NOMO-1 treated with dmso at 0.1 percent for 144 hours (cell line): Measurements from ENCODE around the gene NEK4.

ENCODE experiments used
- DNase-seq: peaks from one replicate; lab custom pipeline; 2025; ENCODE audit not compliant: unreplicated experiment; lab: John Stamatoyannopoulos, UW

Gene NEK4

DNA sequence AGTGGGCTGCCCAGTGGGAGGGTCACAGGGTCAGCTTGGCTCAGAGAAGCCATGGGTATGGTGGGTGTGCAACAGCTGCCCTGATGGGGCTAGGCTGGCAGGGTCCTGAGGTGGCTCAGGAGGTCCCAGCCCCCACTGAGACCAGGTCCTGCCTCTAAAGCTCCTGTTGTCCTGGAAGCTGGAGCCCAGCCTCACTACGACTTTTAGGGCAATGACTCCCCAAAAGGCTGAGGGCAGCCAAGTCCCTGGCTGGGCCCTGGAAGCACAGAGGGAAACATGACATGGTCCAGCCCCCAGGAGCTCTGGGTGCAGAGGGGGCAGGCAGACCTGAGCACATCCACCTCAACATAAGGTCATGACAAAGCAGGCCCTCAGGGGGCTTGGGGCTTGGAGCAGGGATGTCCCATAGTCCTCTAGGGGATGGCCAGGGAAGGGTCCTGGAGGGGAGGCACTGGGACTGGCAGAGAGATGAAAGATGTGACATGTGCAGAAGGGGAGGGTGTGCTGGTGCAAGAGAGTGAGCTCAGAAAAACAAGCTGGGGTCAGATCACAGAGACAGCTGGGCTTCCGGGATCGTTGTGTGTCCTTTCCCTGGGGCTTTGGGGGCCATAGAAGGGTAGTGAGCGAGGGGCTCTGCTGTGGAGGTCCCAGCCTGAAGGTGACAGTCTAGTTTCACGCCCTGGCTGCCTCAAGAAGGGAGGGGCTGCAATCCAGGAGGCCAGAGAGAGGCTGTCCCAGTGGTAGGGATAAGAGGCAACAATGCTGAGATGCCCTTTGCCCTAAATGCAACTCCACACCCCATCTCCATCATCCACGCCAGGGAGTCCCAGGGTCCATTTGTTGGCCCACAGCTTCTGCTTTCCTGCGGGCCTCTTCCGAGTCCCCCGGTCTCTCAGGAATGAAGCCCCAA lies 23.2 kb upstream of the NEK4 start:
- DNase-seq, result no peak

DNA sequence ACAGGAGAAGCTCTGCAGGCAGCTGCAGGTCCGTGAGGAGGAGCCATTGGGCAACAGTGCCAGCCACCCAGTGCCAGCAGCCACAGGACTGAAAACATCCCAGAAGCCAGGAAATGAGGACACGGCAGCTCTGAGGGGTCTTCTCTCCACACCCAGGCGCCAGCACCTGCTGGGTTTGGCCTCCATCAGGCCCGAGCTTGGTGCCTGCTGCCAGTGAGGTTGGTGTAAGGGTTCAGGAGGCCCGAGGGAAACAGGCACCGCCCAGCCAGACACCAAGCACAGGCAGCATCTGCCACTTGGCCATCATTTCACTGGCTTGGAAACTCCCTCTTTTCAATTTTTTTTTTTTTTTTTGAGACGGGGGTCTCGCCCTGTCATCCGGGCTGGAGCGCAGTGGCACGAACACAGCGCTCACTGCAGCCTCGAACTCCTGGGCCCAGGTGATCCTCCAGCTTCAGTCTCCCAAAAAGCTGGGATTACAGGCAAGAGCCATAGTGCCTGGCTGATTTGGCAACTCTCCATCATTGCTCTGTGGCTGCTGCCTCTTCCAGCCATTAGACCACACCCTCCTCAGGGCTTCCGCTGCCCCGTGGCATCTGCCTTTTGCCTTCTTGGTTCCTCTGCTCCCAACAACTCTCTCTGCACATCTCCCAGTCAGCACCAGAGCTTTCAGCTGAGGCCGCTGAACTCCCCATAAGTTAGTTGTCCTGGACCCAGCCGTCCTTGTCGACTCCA lies 22.4 kb upstream of the NEK4 start:
- no peak for DNase-seq

DNA sequence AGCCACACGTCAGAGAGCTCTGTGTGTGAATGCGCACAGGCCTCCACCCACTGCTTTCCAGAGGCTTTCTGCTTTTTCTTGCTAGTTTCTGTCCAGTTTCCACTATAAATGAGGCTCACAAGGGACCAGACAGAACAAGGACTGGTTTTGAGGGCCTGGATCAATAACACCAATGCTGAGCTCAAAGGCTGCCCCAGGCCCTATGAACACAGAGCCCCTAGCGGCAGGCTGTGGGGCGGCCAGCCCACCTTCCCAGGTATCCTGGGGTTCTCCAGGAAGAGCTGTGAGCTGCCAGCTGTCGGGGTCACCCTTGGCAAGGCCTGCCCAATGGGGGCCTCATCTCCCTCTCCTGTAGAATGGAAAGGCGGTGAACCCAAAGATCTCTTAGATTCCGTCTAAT lies 21.7 kb upstream of the NEK4 start:
- DNase-seq, result no peak

DNA sequence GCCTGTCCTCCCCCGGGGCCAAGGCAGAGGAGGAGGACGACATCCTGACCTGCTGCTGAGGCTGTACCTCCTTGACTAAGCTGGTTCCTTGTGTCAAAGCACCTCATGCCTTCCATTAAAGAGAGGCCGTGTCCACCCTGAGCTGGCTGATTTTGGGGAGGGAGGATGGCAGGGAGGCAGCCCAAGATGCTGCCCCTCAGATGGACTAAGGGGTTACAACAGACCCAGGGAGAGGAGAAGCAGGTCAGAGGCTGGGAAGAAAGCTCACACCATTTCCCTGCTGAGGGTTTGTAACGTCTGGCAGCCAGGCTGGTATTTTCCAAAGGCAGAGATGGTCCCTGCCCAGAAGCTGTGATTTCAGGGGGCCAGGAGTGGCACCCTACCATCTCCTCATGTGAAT lies 21.2 kb upstream of the NEK4 start:
- DNase-seq, result no peak

DNA sequence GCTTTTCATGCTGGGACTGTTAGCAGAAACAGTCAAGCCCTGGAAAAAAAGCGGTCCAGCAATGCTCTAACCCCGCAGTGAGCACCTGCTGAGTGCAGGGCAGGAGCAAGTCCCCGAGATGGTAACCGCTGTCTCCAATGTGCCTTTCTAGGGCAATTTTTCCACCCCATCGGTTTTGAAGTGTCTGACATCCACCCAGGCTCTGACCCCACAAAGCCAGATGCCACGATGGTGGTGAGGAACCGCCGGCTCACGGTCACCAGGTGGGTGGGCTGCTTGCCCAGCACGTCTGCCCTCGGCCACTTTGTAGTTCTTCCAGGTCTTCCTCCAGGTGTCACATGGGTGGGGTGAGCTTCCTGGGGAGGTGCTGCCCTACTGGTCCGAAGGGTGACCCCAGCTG lies 20.6 kb upstream of the NEK4 start:
- DNase-seq, result no peak

DNA sequence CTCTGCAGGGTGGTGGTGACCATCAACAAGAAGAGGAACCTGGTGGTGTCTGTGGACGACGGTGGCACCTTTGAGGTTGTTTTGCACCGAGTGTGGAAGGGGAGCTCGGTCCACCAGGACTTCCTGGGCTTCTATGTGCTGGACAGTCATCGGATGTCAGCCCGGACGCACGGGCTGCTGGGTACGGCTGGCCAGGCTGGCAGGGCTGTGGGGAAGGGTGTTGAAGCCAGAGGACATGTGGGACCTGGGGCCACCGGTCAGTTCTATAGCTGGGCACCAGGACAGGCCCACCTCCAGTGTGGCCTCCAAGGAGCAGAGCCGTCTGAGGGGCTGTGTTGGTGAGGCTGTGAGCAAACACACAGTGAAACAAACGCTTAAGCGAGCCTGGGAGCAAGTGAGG lies 20.0 kb upstream of the NEK4 start:
- no peak for DNase-seq

DNA sequence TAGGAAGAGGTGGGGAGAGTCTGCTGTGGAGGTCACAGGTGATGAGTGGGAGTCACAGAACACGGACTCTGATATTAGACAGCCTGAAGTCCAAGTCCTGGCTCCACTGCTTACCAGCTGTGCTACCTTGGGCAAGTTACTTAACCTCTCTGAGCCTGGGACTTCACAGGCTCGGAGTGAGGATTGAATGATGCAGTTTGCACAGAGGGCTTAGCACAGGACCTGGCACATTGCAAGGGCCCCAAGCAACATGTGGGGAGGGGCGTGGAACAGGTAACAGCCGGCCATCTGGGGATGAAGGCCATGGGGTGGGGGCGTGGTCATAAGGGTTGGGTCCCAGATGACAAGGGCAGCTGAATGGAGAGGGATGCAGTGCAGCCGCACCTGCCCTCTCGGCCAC lies 19.6 kb upstream of the NEK4 start:
- DNase-seq, result no peak

DNA sequence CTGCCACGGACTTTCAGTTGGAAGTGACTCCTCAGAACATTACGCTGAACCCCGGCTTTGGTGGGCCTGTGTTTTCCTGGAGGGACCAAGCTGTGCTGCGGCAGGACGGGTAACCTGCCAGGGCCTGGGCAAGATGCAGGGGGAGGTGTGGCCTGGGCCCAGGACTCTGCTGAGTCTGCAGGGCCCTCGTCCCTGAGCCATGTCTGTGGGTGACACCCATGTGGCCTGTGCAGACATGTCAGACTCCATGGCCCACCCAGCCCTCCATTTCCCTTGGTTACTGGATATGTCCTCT lies 19.0 kb upstream of the NEK4 start:
- DNase-seq, result no peak

DNA sequence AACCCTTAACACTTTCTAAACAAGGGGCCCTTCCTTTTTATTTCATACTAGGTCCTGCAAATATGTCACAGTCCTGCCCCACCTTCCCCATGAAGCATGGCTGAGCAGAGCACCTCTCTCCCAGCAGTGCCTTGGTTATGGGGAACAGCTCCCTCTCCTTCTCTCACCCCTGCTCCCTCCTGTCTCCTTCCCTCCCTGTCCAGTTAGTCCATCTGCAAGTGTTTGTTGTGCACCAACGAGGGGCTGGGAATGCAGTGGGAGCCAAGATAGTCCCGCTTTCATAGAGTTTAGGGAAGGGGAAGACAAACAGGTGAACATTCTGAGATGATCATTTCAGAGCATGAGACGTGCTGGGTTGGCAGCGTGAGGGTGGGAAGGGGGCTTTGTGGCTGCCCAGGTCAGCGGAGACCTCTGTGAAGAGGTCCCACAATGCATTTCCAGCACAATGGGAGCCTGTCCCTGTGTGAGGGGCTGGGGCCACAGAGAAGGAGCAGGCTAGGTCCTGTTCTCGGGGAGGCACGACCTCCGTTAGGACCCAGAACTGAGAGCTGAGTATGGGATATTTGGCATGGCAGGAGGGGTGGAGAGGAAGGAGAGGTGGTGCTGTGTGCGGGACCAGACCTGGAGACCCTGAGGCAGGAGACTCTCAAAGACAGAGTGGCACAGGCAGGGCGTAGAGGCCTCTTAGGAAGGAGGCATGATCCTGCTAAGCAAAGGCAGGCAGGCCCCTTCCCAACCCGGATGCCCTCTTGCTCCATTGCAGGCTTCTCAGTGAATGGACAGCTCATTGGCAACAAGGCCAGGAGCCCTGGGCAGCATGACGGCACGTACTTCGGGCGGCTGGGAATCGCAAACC lies 18.4 kb upstream of the NEK4 start:
- DNase-seq, result no peak

DNA sequence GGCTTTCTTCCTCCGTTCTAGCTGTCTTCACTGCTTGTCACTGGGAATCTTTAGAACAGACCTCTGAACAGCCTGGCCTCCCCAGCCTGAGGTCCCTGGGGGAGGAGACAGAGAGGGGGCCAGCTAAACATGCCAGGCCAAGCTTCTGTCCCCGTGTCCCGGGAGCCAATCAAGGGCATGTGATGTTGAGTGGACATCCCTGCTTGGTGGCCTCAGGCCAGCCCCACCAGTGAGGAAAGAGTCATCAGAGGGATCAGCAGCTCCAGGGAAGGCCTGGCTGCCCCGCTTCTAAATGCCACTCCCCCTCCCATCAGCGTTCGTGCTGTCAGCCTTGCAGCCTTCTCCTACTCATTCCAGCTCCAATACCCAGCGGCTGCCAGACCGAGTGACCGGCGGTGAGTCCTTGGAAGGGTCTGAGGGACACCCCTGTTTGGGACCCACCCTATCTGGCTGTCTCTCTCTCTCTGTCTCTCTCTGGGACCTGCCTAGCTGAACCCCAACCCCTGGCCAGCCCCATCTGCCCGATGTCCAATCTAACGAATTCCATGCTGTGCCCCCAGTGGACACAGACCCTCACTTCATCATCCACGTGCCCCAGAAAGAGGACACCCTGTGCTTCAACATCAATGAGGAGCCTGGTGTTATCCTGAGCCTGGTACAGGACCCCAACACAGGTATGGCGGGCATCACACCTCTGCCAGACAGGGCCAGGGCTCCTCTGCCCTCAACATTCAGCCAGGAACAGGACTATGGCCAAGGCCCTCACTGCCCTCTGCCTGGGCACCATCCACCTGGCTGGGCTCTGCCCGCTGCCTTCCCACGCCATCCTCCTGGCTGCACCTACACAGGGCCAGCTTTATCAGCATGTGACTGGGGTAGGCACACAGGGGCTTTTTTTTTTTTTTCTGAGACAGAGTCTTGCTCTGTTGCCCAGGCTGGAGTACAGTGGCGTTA lies 17.2 kb upstream of the NEK4 start:
- DNase-seq, result no peak

DNA sequence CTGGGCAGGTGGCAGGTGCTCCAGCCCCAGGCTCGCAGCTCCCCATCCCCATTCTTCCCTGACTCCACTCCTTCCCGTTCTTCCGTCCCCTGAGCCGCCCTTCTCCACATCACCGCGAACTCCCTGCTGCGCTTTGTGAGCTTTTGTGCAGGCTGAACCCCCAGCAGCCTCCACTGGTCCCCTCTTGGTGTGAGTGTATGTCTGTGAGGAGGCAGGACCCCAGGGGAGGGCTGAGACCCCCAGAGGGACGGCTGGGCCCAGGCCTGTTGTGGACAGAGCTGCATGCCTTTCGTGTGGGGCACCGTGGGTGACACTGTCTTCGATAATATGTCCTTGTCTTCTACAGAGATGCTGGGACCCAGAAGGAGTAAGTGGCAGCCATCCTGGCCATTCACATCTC lies 16.5 kb upstream of the NEK4 start:
- DNase-seq, result no peak

DNA sequence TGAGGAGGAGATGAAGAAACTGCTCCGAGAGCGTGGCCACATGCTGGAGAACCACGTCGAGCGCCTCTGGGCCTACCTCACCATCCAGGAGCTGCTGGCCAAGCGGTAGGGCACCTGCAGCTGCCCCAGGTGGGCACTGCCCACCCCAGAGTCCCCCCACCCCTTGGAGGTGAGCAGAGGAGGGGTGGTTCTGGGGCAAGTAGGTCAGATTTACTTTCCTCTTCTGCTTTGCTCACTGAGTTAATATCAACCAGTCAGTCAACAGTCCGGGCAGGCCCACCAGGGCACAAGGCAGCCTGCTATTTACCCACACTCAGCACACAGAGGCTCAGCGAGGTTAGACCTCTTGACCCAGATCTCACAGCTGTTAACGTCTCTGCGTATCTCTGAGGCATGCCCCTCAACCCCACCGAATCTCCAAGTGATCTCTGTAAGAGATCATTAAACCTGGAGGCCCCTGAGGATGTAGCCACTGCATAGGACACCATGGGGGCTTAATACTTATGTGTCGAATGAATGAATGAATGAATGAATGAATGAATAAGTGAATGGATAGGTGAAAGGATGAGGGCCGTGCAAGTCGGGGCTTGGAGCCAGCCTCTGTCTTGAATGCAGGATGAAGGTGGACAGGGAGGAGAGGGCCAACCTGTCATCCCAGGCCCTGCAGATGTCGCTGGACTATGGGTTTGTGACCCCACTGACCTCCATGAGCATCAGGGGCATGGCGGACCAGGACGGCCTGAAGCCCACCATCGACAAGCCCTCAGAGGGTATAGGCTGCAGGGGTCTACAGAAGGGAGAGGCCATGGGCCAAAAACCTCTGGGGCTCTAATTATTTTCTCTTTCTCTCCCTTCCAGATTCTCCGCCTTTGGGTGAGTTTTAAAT lies 15.8 kb upstream of the NEK4 start:
- no peak for DNase-seq

DNA sequence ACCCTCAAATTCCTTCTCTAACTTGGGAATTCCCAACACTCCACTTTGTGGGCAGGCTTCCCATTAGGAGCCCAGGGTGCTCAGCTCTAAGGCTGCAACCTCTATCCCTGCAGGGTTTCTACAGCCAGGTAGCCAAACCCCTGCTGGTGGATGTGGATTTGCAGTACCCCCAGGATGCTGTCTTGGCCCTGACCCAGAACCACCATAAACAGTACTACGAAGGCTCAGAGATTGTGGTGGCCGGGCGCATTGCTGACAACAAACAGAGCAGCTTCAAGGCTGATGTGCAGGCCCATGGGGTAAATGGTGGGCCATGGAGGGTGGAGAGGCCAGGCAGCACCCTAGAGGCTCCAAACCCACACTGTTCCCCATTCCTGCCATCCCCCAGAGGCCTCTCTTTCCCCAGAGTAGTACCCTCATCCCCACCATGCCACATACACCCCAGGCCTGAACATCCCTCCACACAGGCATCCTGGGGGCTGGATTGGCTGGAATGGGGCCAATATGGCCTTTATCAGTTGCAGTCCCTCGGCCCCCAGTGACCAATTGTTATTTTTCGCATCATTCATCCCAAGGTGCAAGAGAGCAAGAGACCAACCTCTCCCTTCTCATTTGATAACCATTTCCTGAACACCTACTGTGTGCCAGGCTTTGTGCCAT lies 14.3 kb upstream of the NEK4 start:
- no peak for DNase-seq

DNA sequence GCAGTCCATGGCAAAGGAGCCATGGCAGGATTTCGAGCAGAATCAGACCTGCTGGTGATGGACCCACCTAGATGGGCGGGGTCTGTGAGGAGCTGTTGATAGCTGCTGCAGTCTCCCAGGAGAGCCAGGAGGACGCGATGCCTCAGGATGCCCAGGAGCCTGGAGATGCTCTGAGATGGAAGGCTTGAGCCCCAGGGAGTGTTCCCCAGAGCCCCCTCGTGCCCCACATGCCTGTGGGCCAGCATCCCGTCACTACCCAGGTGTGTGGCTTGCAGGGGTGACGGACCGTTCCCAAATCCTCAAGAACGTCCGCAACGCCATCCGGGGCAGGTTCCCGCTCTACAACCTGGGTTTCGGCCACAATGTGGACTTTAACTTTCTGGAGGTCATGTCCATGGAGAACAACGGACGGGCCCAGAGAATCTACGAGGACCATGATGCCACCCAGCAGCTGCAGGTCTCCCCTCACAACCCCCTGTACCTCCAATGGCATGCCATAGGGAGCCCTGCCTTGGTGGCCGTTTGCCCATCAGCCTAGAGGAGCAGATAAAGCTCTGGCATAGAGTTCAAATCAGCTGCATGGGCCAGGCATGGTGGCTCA lies 13.4 kb upstream of the NEK4 start:
- no peak for DNase-seq

DNA sequence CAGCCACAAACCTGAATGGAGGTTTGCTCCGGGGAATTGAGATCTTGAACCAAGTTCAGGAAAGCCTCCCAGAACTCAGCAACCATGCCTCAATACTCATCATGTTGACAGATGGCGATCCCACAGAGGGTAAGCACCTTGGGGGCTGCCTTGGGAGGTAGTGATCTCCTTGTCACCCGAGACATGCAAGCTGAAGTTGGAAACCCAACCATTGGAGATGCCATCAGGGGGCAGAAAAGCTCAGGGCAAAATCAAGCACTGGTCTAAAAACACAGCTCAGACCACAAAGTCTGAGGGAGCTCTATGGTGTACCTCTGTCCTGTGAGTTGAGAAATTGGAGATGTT lies 12.4 kb upstream of the NEK4 start:
- DNase-seq, result no peak

DNA sequence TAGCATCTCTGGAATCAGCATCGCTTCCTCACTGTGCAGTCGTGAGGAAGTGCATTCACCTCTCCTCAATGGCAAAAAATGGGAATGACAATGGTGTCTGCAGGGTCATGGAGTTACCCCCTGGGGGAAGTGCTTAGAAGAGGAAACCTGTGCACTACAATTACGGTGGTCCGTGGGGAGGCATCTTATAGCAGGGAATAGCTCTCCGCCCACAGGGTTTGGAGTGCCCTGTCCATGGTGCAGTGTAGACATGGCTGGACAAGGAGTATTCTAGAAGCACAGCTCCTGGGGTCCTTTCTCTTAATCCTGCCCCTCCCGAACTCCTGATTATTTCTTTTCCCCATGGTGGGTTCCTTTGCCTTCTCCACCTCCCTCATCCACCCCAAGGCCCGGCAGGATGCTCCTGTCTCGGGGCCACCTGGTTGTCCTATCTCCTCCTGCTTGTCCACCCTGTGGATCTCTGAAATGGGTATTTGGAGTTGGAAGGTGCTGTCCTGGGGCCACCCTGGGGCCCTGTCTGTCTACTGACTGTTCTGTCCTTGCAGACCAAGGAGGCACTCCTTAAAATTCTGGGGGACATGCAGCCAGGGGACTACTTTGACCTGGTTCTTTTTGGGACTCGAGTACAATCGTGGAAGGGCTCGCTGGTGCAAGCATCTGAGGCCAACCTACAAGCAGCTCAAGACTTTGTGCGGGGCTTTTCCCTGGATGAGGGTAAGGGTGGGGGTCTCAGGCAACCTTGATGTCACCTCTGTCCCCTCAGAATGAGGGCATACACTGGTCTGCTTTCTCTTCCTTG lies 11.9 kb upstream of the NEK4 start:
- no peak for DNase-seq

DNA sequence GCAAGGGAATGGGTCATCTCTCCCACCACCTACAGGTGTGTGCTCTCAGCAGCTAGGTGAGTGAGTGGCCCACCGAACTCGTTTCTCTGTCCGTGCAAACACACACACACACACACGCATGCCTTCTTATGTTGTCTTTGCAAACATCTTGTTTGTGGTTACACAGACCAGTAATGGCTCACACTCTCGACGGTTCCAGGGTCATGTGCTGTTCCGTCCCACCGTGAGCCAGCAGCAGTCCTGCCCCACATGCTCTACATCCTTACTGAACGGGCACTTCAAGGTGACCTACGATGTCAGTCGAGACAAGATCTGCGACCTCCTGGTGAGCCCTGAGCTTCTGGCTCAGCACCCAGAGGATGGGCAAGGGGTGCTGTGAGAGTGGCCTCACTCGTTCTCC lies 11.0 kb upstream of the NEK4 start:
- DNase-seq, result no peak
